ENCODE measurements around the gene SLC7A11.
"Not testable (repeated sequence)": the region's sequence is repeated elsewhere in the genome, so short reads cannot be mapped to it uniquely, and the experiment has no call there.

The SLC7A11 gene

GRCh38 chr4:138241281-138242075 is 671 bp downstream of the SLC7A11 start:
- DNase-seq, result peak; percentile 72

GRCh38 chr4:138239491-138239890 is 2.7 kb downstream of the SLC7A11 start:
- DNase-seq, result peak; percentile 4

GRCh38 chr4:138238521-138239292 is 3.4 kb downstream of the SLC7A11 start:
- DNase-seq, result no peak

GRCh38 chr4:138237132-138237531 is 5.0 kb downstream of the SLC7A11 start:
- DNase-seq, result not testable (repeated sequence)

GRCh38 chr4:138236037-138236436 is 6.1 kb downstream of the SLC7A11 start:
- DNase-seq, result no peak

GRCh38 chr4:138235419-138235952 is 6.7 kb downstream of the SLC7A11 start:
- DNase-seq, result no peak

GRCh38 chr4:138234248-138234647 is 7.9 kb downstream of the SLC7A11 start:
- DNase-seq, result no peak

- no peak for DNase-seq
These were observed 8.7 kb downstream of the SLC7A11 start for GRCh38 chr4:138233313-138234034.

GRCh38 chr4:138232364-138232763 is 9.8 kb downstream of the SLC7A11 start:
- DNase-seq, result no peak

- no peak for DNase-seq
These were observed 12.1 kb downstream of the SLC7A11 start for GRCh38 chr4:138230048-138230447.

GRCh38 chr4:138229160-138229559 is 13.0 kb downstream of the SLC7A11 start:
- DNase-seq, result no peak

- peak; percentile 75 for DNase-seq
These were observed 15.8 kb downstream of the SLC7A11 start for GRCh38 chr4:138226351-138226750.

- DNase-seq, result peak; percentile 43
These were observed 16.7 kb downstream of the SLC7A11 start for GRCh38 chr4:138225477-138225876.

GRCh38 chr4:138224614-138225013 is 17.5 kb downstream of the SLC7A11 start:
- no peak for DNase-seq

GRCh38 chr4:138223231-138223910 is 18.8 kb downstream of the SLC7A11 start:
- peak; percentile 92 for DNase-seq

GRCh38 chr4:138222046-138222445 is 20.1 kb downstream of the SLC7A11 start:
- peak; percentile 80 for DNase-seq

GRCh38 chr4:138218976-138219375 is 23.2 kb downstream of the SLC7A11 start:
- DNase-seq, result no peak

GRCh38 chr4:138217567-138217966 is 24.6 kb downstream of the SLC7A11 start:
- DNase-seq, result peak; percentile 46

GRCh38 chr4:138216272-138216867 is 25.8 kb downstream of the SLC7A11 start:
- DNase-seq, result no peak

- DNase-seq, result not testable (repeated sequence)
These were observed 31.6 kb downstream of the SLC7A11 start for GRCh38 chr4:138210576-138210975.

- DNase-seq, result no peak
These were observed 33.1 kb downstream of the SLC7A11 start for GRCh38 chr4:138209094-138209493.
